ENCODE measurements around the gene ZNF71. TPM values are rescaled to one million over a fixed set of nuclear protein-coding genes. Genes with fewer than 3 reads are reported as not detected.

Gene ZNF71
- total and polyA plus RNA-seq, 2 donors (not counting 3 experiments of a cell fraction or from before 2014, with no cell fraction given), result 9.7 to 10.1 TPM

DNA sequence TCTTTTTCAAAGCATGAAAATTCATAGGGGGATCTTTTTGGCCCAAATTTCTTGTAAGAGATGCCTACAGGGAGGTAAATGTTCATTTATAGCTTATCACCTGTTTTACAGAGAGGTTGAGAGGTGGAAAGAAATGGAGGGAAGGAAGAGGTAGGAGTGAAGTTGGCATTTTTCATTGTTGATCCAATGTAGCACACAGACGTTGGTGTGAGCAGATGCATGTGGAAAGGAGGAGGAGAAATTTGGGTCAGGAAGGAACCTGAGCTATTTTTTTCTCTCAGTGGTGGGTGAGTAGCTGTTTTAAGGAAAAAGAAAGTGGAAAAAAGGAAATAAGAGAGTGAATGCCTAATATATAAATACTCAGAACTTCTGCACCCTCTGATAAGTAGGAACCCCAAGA is 37.9 kb downstream of the ZNF71 start:
- Histone ChIP-seq H3K79me2 (ENCODE audit: control insufficient read depth, insufficient read depth, low read length) (no peaks in the 10 kb centered on the region), H4K20me1 (replicated peaks; ENCODE audit: control insufficient read depth, extremely low read depth, insufficient read depth, low read length) (no peaks in the 10 kb centered on the region), H2AFZ (ENCODE audit: low read depth, low read length) (no peak overlapping the region), H3K4me1 (ENCODE audit: control insufficient read depth, extremely low read depth, insufficient read depth, low read length) (no peaks in the 10 kb centered on the region), H3K9me1 (replicated peaks; ENCODE audit: control insufficient read depth, extremely low read depth, insufficient read depth, low read length) (no peaks in the 10 kb centered on the region), H3K9ac (replicated peaks; ENCODE audit: extremely low read depth, insufficient read depth, low read length) (no peak overlapping the region), H3K27me3 (ENCODE audit: control insufficient read depth in 2 of 2, insufficient read depth in 2 of 2, low read length in 2 of 2) (no peaks in the 10 kb centered on the region), H3K36me3 (ENCODE audit: control insufficient read depth in 2 of 2, extremely low read depth in 1 of 2, insufficient read depth in 2 of 2, low read length in 2 of 2) (no peaks in the 10 kb centered on the region), H3K27ac (ENCODE audit: insufficient read depth, low read depth, low read length) (no peak overlapping the region), H3K4me2 (ENCODE audit: insufficient read depth, low read length) (no peak overlapping the region), H3K4me3 (replicated peaks in 1 of 3; ENCODE audit: insufficient read depth in 1 of 3, low read depth in 1 of 3, low read length in 3 of 3) (no peak overlapping the region), H3K9me3 (replicated peaks; ENCODE audit: control insufficient read depth, insufficient read depth, low read length) (peaks cover 7% of the 10 kb centered on the region)
- DNase-seq (ENCODE audit: low read depth, low spot score) (no peak), FAIRE-seq (no peak)
- no peak for TF ChIP-seq MYC (IDR thresholded peaks at IDR 0.05; ENCODE audit: low read depth, low read length)
- TF ChIP-seq EZH2 (IDR thresholded peaks at IDR 0.05; ENCODE audit: borderline replicate concordance, low read depth, low read length, severe bottlenecking), result no peak
- TF ChIP-seq JUN (IDR thresholded peaks at IDR 0.05; ENCODE audit: borderline replicate concordance, insufficient read depth, insufficient read length, low read depth), result no peak
- TF ChIP-seq GATA2 (IDR thresholded peaks at IDR 0.05; ENCODE audit: insufficient read depth, insufficient read length, low read depth, low read length), result no peak
- TF ChIP-seq POLR2A (IDR thresholded peaks at IDR 0.05; ENCODE audit: low read depth, low read length), result no peak
- TF ChIP-seq, protein P1, sequence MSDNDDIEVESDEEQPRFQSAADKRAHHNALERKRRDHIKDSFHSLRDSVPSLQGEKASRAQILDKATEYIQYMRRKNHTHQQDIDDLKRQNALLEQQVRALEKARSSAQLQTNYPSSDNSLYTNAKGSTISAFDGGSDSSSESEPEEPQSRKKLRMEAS (IDR thresholded peaks at IDR 0.05; ENCODE audit: insufficient read depth, insufficient read length), result no peak
- TF ChIP-seq, protein P2, sequence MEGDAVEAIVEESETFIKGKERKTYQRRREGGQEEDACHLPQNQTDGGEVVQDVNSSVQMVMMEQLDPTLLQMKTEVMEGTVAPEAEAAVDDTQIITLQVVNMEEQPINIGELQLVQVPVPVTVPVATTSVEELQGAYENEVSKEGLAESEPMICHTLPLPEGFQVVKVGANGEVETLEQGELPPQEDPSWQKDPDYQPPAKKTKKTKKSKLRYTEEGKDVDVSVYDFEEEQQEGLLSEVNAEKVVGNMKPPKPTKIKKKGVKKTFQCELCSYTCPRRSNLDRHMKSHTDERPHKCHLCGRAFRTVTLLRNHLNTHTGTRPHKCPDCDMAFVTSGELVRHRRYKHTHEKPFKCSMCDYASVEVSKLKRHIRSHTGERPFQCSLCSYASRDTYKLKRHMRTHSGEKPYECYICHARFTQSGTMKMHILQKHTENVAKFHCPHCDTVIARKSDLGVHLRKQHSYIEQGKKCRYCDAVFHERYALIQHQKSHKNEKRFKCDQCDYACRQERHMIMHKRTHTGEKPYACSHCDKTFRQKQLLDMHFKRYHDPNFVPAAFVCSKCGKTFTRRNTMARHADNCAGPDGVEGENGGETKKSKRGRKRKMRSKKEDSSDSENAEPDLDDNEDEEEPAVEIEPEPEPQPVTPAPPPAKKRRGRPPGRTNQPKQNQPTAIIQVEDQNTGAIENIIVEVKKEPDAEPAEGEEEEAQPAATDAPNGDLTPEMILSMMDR (IDR thresholded peaks at IDR 0.05; ENCODE audit: extremely low read depth in 1 of 2, insufficient read depth in 1 of 2, low read depth in 1 of 2, low read length in 2 of 2), result no peak
- no peak for TF ChIP-seq POLR2AphosphoS5 (IDR thresholded peaks at IDR 0.05; ENCODE audit: insufficient read depth, low read depth, low read length)
- TF ChIP-seq FOS (IDR thresholded peaks at IDR 0.05; ENCODE audit: borderline replicate concordance, insufficient read depth, low read length), result no peak
- no TSS peak for BruUV-seq (replicated peaks)
- intact Hi-C loops (cut with micrococcal nuclease), result no loop called here
- ChIA-PET CTCF (no interaction called here), POLR2A (no interaction called here)
- dilution Hi-C loops (cut with MboI; ENCODE audit: extremely low pct_ligation_motif_present, low sequenced_read_pairs), result no loop called here
